H1 (cell line): ENCODE data around the gene SIK2. TPM values are rescaled to one million over a fixed set of nuclear protein-coding genes. Genes with fewer than 3 reads are reported as not detected.

Experiments used
- CTCF ChIA-PET: fragments of 300-600 bp; sonication (Branson Sonifier 250); formaldehyde crosslinking; loops from one replicate; lab custom pipeline; 2021; ENCODE audit not compliant: partially characterized antibody; lab: Charles Lee
- POLR2A ChIA-PET: fragments of 300-600 bp; sonication (Branson Sonifier 250); formaldehyde crosslinking; loops from one replicate; lab custom pipeline; 2021; ENCODE audit warnings: inconsistent platforms; ENCODE audit not compliant: partially characterized antibody; lab: Charles Lee
- DNase-seq, 2 experiments: peaks; one replicate each; pipeline versions ENCODE4 v3.0.0 to v3.0.0-alpha.2; 2010 to 2022; ENCODE audit warnings: low spot score in 2 of 2, low read depth in 1 of 2, mixed read lengths in 1 of 2
- FAIRE-seq: peaks from 2 replicates; lab custom pipeline; 2011; peaks lifted over from hg19 to GRCh38; lab: Jason Lieb, UNC
- H2AFZ ChIP-seq: 2 replicates; pipeline ENCODE4 v1.8.1; 2012; ENCODE audit warnings: low read length, inconsistent platforms
- H2AK5ac ChIP-seq: 2 replicates; pipeline ENCODE4 v1.6.1; 2013; ENCODE audit warnings: low read depth, low read length
- H2BK120ac ChIP-seq: replicated peaks from 2 replicates; pipeline ENCODE3; 2013; ENCODE audit warnings: low read depth, low read length, inconsistent platforms
- H2BK12ac ChIP-seq: 2 replicates; pipeline ENCODE4 v1.6.1; 2013; ENCODE audit warnings: low read depth, low read length
- H2BK15ac ChIP-seq: 2 replicates; pipeline ENCODE4 v1.6.1; 2013; ENCODE audit warnings: low read length
- H2BK20ac ChIP-seq: 2 replicates; pipeline ENCODE4 v1.6.1; 2013; ENCODE audit warnings: low read length
- H2BK5ac ChIP-seq: 2 replicates; pipeline ENCODE4 v1.6.1; 2013; ENCODE audit warnings: low read depth, low read length
- H3K14ac ChIP-seq: 2 replicates; pipeline ENCODE4 v1.6.1; 2013; ENCODE audit warnings: inconsistent platforms; ENCODE audit not compliant: insufficient read length
- H3K18ac ChIP-seq: 2 replicates; pipeline ENCODE4 v1.6.1; 2013; ENCODE audit warnings: low read length; ENCODE audit errors: extremely low read depth
- H3K23ac ChIP-seq: 2 replicates; pipeline ENCODE4 v1.6.1; 2013; ENCODE audit warnings: inconsistent platforms; ENCODE audit not compliant: insufficient read length
- H3K23me2 ChIP-seq: 2 replicates; pipeline ENCODE4 v1.6.1; 2013; ENCODE audit warnings: low read depth, low read length
- H3K27ac ChIP-seq: 2 replicates; pipeline ENCODE4 v1.6.1; 2011; ENCODE audit warnings: low read depth, low read length, inconsistent platforms
- H3K27me3 ChIP-seq, 4 experiments: replicated peaks in 1 of 4; 1 replicate in 1 of 4; 2 replicates in 3 of 4; pipeline versions ENCODE4 v1.6.1 to v1.8.1; 2011 to 2013; ENCODE audit warnings: low read length in 3 of 4, mild to moderate bottlenecking in 3 of 4, inconsistent platforms in 2 of 4, mixed read lengths in 2 of 4, moderate library complexity in 1 of 4; ENCODE audit not compliant: control insufficient read depth in 3 of 4, insufficient read depth in 3 of 4; ENCODE audit errors: extremely low read depth in 1 of 4
- H3K36me3 ChIP-seq, 4 experiments: 2 replicates each; pipeline versions ENCODE4 v1.6.1 to v1.8.1; 2011 to 2013; ENCODE audit warnings: mild to moderate bottlenecking in 4 of 4, low read length in 3 of 4, moderate library complexity in 2 of 4, control low read depth in 1 of 4, inconsistent platforms in 1 of 4; ENCODE audit not compliant: insufficient read depth in 4 of 4, control insufficient read depth in 2 of 4
- H3K4ac ChIP-seq: replicated peaks from 2 replicates; pipeline ENCODE3; 2013; ENCODE audit warnings: low read length, low read depth, mixed read lengths, inconsistent platforms; ENCODE audit not compliant: insufficient read length
- H3K4me1 ChIP-seq, 4 experiments: replicated peaks in 1 of 4; 1 replicate in 1 of 4; 2 replicates in 3 of 4; pipeline versions ENCODE4 v1.6.1 to v1.8.1; 2011 to 2013; ENCODE audit warnings: low read length in 3 of 4, inconsistent platforms in 2 of 4, mixed read lengths in 1 of 4; ENCODE audit not compliant: insufficient read depth in 4 of 4, control insufficient read depth in 3 of 4
- H3K4me2 ChIP-seq, 2 experiments: 2 replicates each; pipeline versions ENCODE4 v1.6.1 to v1.8.1; 2011 to 2013; ENCODE audit warnings: low read depth in 2 of 2, low read length in 2 of 2, control low read depth in 1 of 2, inconsistent platforms in 1 of 2, mild to moderate bottlenecking in 1 of 2; ENCODE audit not compliant: insufficient read depth in 1 of 2
- H3K4me3 ChIP-seq, 4 experiments: fragments of 200-600, 300-600 bp in 1 of 4; sonication (generic), shearing (Covaris generic), sonication (Bioruptor Twin) in 1 of 4; 2 replicates each; pipeline versions ENCODE4 v1.5.1 to v1.8.1; 2011 to 2016; ENCODE audit warnings: low read length in 4 of 4, low read depth in 3 of 4, control low read depth in 2 of 4, inconsistent platforms in 2 of 4, mild to moderate bottlenecking in 2 of 4, mixed read lengths in 1 of 4, moderate library complexity in 1 of 4; ENCODE audit not compliant: insufficient read depth in 2 of 4; ENCODE audit errors: extremely low read depth in 1 of 4
- H3K56ac ChIP-seq: replicated peaks from 2 replicates; pipeline ENCODE3; 2013; ENCODE audit warnings: low read depth, mild to moderate bottlenecking, mixed read lengths, low read length, inconsistent platforms; ENCODE audit not compliant: insufficient read length
- H3K79me1 ChIP-seq: 2 replicates; pipeline ENCODE4 v1.6.1; 2013; ENCODE audit warnings: low read depth, low read length, control low read depth
- H3K79me2 ChIP-seq, 2 experiments: 2 replicates each; pipeline versions ENCODE4 v1.6.1 to v1.8.1; 2012 to 2013; ENCODE audit warnings: low read length in 2 of 2, mild to moderate bottlenecking in 2 of 2, inconsistent platforms in 1 of 2; ENCODE audit not compliant: insufficient read depth in 2 of 2, control insufficient read depth in 1 of 2
- H3K9ac ChIP-seq, 4 experiments: replicated peaks in 1 of 4; 1 replicate in 1 of 4; 2 replicates in 3 of 4; pipeline versions ENCODE4 v1.6.1 to v1.8.1; 2011 to 2013; ENCODE audit warnings: low read depth in 3 of 4, low read length in 3 of 4, control low read depth in 2 of 4, mild to moderate bottlenecking in 2 of 4, moderate library complexity in 2 of 4, inconsistent platforms in 1 of 4; ENCODE audit errors: extremely low read depth in 1 of 4
- H3K9me3 ChIP-seq, 2 experiments: 2 replicates each; pipeline versions ENCODE4 v1.6.1 to v1.8.1; 2012 to 2013; ENCODE audit warnings: mild to moderate bottlenecking in 2 of 2, moderate library complexity in 2 of 2, control low read depth in 1 of 2, inconsistent platforms in 1 of 2, low read depth in 1 of 2, low read length in 1 of 2, mixed read lengths in 1 of 2; ENCODE audit not compliant: insufficient read depth in 2 of 2
- H4K20me1 ChIP-seq, 2 experiments: replicated peaks in 1 of 2; 2 replicates each; pipeline versions ENCODE3 to v1.8.1; 2011 to 2013; ENCODE audit warnings: inconsistent platforms in 2 of 2, low read length in 2 of 2, mild to moderate bottlenecking in 1 of 2; ENCODE audit not compliant: insufficient read depth in 2 of 2, control insufficient read depth in 1 of 2
- H4K5ac ChIP-seq: 2 replicates; pipeline ENCODE4 v1.6.1; 2013; ENCODE audit warnings: low read length, low read depth, mixed read lengths, inconsistent platforms; ENCODE audit not compliant: insufficient read length
- H4K8ac ChIP-seq: 2 replicates; pipeline ENCODE4 v1.8.0; 2013; ENCODE audit warnings: mild to moderate bottlenecking, moderate library complexity, low read length, inconsistent platforms; ENCODE audit not compliant: insufficient read depth; ENCODE audit errors: extremely low read depth
- H4K91ac ChIP-seq: replicated peaks from 2 replicates; pipeline ENCODE3; 2013; ENCODE audit warnings: low read length, mixed read lengths, inconsistent platforms; ENCODE audit not compliant: insufficient read length
- E2F6 ChIP-seq: IDR thresholded peaks from 2 replicates; pipeline ENCODE4 v1.6.1; 2012; ENCODE audit warnings: inconsistent platforms
- EGR1 ChIP-seq: IDR thresholded peaks from 2 replicates; pipeline ENCODE4 v1.6.1; 2011; ENCODE audit warnings: low read depth, low read length, borderline replicate concordance
- HDAC6 ChIP-seq: IDR thresholded peaks from one replicate; pipeline ENCODE4 v1.7.1; 2012; ENCODE audit warnings: low read depth, mild to moderate bottlenecking, inconsistent platforms, low read length, moderate library complexity
- JUN ChIP-seq: IDR thresholded peaks from 2 replicates; pipeline ENCODE4 v1.6.1; 2011; ENCODE audit warnings: low read depth, mild to moderate bottlenecking, improper control_type of control experiment, low read length
- KDM4A ChIP-seq: IDR thresholded peaks from one replicate; pipeline ENCODE4 v1.7.1; 2012; ENCODE audit warnings: low read depth, mild to moderate bottlenecking, moderate library complexity, low read length, inconsistent platforms; ENCODE audit not compliant: severe bottlenecking
- RNF2 ChIP-seq: fragments of 200-900, 300-1000 bp; sonication (generic); IDR thresholded peaks from 2 replicates; pipeline ENCODE4 v1.7.1; 2016; ENCODE audit warnings: borderline replicate concordance, low read depth, mild to moderate bottlenecking, antibody characterized with exemption, low read length; ENCODE audit not compliant: poor library complexity, severe bottlenecking; ENCODE audit errors: missing control alignments
- SAP30 ChIP-seq: fragments of 300-600 bp; sonication (generic); IDR thresholded peaks from 2 replicates; pipeline ENCODE4 v1.7.1; 2012; ENCODE audit warnings: low read length, moderate library complexity, mild to moderate bottlenecking, inconsistent platforms; ENCODE audit not compliant: insufficient read depth, insufficient replicate concordance
- SIX5 ChIP-seq: IDR thresholded peaks from 2 replicates; pipeline ENCODE4 v1.6.1; 2011; ENCODE audit warnings: mild to moderate bottlenecking, low read depth, low read length
- SRF ChIP-seq: IDR thresholded peaks from 2 replicates; pipeline ENCODE4 v1.6.1; 2011; ENCODE audit warnings: mild to moderate bottlenecking, low read depth, low read length, moderate library complexity
- TAF7 ChIP-seq: optimal IDR thresholded peaks from 2 replicates; pipeline ENCODE3; 2011; ENCODE audit warnings: low read depth, mild to moderate bottlenecking, inconsistent platforms, low read length, moderate library complexity, borderline replicate concordance
- WGBS, 2 experiments: shearing (Covaris generic) in 1 of 2; methylation state at CpG; one replicate each; pipeline versions ENCODE4 v1.1.6 to v1.1.7; 2013 to 2015; ENCODE audit warnings: low lambda C conversion rate in 2 of 2, mixed read lengths in 2 of 2, inconsistent platforms in 1 of 2, low coverage in 1 of 2, missing lambda C conversion rate in 1 of 2; ENCODE audit not compliant: insufficient replicate concordance in 2 of 2, insufficient coverage in 1 of 2, insufficient read length in 1 of 2; ENCODE audit errors: extremely low coverage in 1 of 2, missing lambda C conversion rate in 1 of 2; 5-methylcytosine and 5-hydroxymethylcytosine counted together
- polyA plus RNA-seq, 7 experiments: library from polyadenylated mRNA; depleted of rRNA in 3 of 7; stranded (reverse) in 5 of 7; unstranded in 2 of 7; fragments of >200 nt in 5 of 7; fragments of 200-250 nt in 2 of 7; gene quantifications; 1 replicate in 5 of 7; 2 replicates in 1 of 7; 4 replicates in 1 of 7; pipeline versions ENCODE4 v1.2.1 to v1.2.3, GENCODE V29; 2011 to 2013; ENCODE audit warnings: missing spikeins in 2 of 7, mixed read lengths in 2 of 7
- total RNA-seq: library from RNA; stranded (reverse); fragmentation: NEBNext Ultra II Directional; extraction: Animal tissue kit (Norgen Biotek cat#: 25700); gene quantifications from 2 replicates; pipeline ENCODE4 v1.2.1, GENCODE V29; 2021
- TF ChIP-seq, protein P1 (sequence below): IDR thresholded peaks from 2 replicates; pipeline ENCODE4 v1.6.1; 2011; ENCODE audit warnings: low read length, improper control_type of control experiment

SIK2 gene
- total and polyA plus RNA-seq, 2 of the 8 experiments (the other 6 are each of a cell fraction or from before 2014, with no cell fraction given) = 8.8 to 11.2 TPM

GRCh38 chr11:111572581-111572980, 29.7 kb upstream of the SIK2 start:
- FAIRE-seq (no peak), DNase-seq (no peak)
- Histone ChIP-seq H3K14ac (no peak overlapping the region), H3K56ac (no peak overlapping the region), H3K4me1 (no peaks in the 10 kb centered on the region), H3K23me2 (no peaks in the 10 kb centered on the region), H2BK5ac (no peak overlapping the region), H4K20me1 (no peaks in the 10 kb centered on the region), H3K23ac (no peak overlapping the region), H3K27ac (no peak overlapping the region), H4K8ac (no peak overlapping the region), H3K9ac (no peak overlapping the region), H4K5ac (no peak overlapping the region), H2BK12ac (no peak overlapping the region), H3K9me3 (no peaks in the 10 kb centered on the region), H2BK20ac (no peak overlapping the region), H2BK15ac (no peak overlapping the region), H4K91ac (no peak overlapping the region), H2BK120ac (no peak overlapping the region), H3K4me2 (no peak overlapping the region), H3K79me1 (no peaks in the 10 kb centered on the region), H3K27me3 (no peaks in the 10 kb centered on the region), H3K79me2 (no peaks in the 10 kb centered on the region), H3K4me3 (no peak overlapping the region), H2AFZ (no peak overlapping the region), H2AK5ac (no peak overlapping the region), H3K4ac (no peak overlapping the region), H3K18ac (no peak overlapping the region), H3K36me3 (no peaks in the 10 kb centered on the region)
- 94% methylated on average over 3 of the region's 3 CpGs; no CpG with 5 or more reads in 1 of the 2 experiments for WGBS, 2 experiments
- TF ChIP-seq SAP30 (no peak), KDM4A (no peak), TAF7 (no peak), HDAC6 (no peak), SIX5 (no peak), JUN (no peak), EGR1 (no peak), SRF (no peak), RNF2 (no peak), E2F6 (no peak)
- TF ChIP-seq, protein P1, sequence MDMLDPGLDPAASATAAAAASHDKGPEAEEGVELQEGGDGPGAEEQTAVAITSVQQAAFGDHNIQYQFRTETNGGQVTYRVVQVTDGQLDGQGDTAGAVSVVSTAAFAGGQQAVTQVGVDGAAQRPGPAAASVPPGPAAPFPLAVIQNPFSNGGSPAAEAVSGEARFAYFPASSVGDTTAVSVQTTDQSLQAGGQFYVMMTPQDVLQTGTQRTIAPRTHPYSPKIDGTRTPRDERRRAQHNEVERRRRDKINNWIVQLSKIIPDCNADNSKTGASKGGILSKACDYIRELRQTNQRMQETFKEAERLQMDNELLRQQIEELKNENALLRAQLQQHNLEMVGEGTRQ = no peak
- CTCF ChIA-PET = interaction anchor here (1.0 to 2.0 kb wide), 4 partner anchors 14 to 126 kb away, joined by 3 to 8 read pairs (median 4); no protein-coding TSS in a partner anchor
- POLR2A ChIA-PET = no interaction called here
